Suprapubic skin (tissue), 4 donors: ENCODE data around the gene CDK4. TPM values are rescaled to one million over a fixed set of nuclear protein-coding genes. Genes with fewer than 3 reads are reported as not detected.

ENCODE experiments used
- DNase-seq, 2 donors: peaks; one replicate each; pipeline ENCODE4 v3.0.0-alpha.2; 2019; ENCODE audit warnings: low spot score in 2 of 2
- H3K27ac ChIP-seq: fragments of 200-600 bp; sonication (generic); one replicate; pipeline ENCODE4 v1.5.1; 2019
- H3K27me3 ChIP-seq: fragments of 200-600 bp; sonication (generic); one replicate; pipeline ENCODE4 v1.5.1; 2019
- H3K36me3 ChIP-seq: fragments of 200-600 bp; sonication (generic); one replicate; pipeline ENCODE4 v1.5.1; 2019
- H3K4me1 ChIP-seq: fragments of 200-600 bp; sonication (generic); one replicate; pipeline ENCODE4 v1.5.1; 2019
- H3K4me3 ChIP-seq: fragments of 200-600 bp; sonication (generic); one replicate; pipeline ENCODE4 v1.5.1; 2019; ENCODE audit warnings: mild to moderate bottlenecking
- H3K9me3 ChIP-seq: fragments of 200-600 bp; sonication (generic); one replicate; pipeline ENCODE4 v1.5.1; 2019
- EP300 ChIP-seq: sonication (generic); formaldehyde crosslinking; IDR thresholded peaks from one replicate; pipeline ENCODE4 v1.6.1; 2017; ENCODE audit warnings: antibody characterized with exemption
- POLR2A ChIP-seq, 2 donors: fragments of 450-650 bp; IDR thresholded peaks; one replicate each; pipeline ENCODE4 v1.6.1; 2017; ENCODE audit warnings: antibody characterized with exemption in 2 of 2, mild to moderate bottlenecking in 2 of 2, moderate library complexity in 2 of 2
- POLR2AphosphoS5 ChIP-seq, 3 donors: sonication (generic); formaldehyde crosslinking; IDR thresholded peaks; one replicate each; pipeline ENCODE4 v1.6.1; 2017; ENCODE audit warnings: antibody characterized with exemption in 3 of 3
- WGBS: methylation state at CpG from one replicate; pipeline ENCODE4 v1.1.5; 2018; 5-methylcytosine and 5-hydroxymethylcytosine counted together
- total RNA-seq, 4 donors: library from RNA; depleted of rRNA; stranded (reverse); fragments of >200 nt; gene quantifications; one replicate each; pipeline ENCODE4 v1.1.0, GENCODE V29; 2016
- TF ChIP-seq, protein P1 (sequence below), 2 donors: fragments of 200-600 bp in 1 of 2; fragments of 450-650 bp in 1 of 2; sonication (generic) in 1 of 2; IDR thresholded peaks; one replicate each; pipeline ENCODE4 v1.5.1; 2016 to 2019; ENCODE audit warnings: antibody characterized with exemption in 2 of 2, mild to moderate bottlenecking in 1 of 2, moderate library complexity in 1 of 2

Gene CDK4
- total RNA-seq, 4 donors from 2014 or later = 35.7 to 82.3 (median 47.0) TPM

- H3K4me1 ChIP-seq = peaks cover 27% of the 10 kb centered on the region
- H3K27ac ChIP-seq = no peak overlapping the region
- H3K9me3 ChIP-seq = no peaks in the 10 kb centered on the region
- no peaks in the 10 kb centered on the region for H3K36me3 ChIP-seq
- no peak for DNase-seq
- H3K4me3 ChIP-seq = no peak overlapping the region
- H3K27me3 ChIP-seq = peaks cover 43% of the 10 kb centered on the region
- no peak for TF ChIP-seq EP300
- TF ChIP-seq, protein P1, sequence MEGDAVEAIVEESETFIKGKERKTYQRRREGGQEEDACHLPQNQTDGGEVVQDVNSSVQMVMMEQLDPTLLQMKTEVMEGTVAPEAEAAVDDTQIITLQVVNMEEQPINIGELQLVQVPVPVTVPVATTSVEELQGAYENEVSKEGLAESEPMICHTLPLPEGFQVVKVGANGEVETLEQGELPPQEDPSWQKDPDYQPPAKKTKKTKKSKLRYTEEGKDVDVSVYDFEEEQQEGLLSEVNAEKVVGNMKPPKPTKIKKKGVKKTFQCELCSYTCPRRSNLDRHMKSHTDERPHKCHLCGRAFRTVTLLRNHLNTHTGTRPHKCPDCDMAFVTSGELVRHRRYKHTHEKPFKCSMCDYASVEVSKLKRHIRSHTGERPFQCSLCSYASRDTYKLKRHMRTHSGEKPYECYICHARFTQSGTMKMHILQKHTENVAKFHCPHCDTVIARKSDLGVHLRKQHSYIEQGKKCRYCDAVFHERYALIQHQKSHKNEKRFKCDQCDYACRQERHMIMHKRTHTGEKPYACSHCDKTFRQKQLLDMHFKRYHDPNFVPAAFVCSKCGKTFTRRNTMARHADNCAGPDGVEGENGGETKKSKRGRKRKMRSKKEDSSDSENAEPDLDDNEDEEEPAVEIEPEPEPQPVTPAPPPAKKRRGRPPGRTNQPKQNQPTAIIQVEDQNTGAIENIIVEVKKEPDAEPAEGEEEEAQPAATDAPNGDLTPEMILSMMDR (IDR thresholded peaks at IDR 0.05) = no peak
- TF ChIP-seq POLR2AphosphoS5 (IDR thresholded peaks at IDR 0.05) = no peak
- no peak for TF ChIP-seq POLR2A (IDR thresholded peaks at IDR 0.05)
- 70% methylated on average over 9 of the region's 11 CpGs for WGBS
Observed at GRCh38 chr12:57732726-57733593, 19.1 kb downstream of the CDK4 start.

DNA sequence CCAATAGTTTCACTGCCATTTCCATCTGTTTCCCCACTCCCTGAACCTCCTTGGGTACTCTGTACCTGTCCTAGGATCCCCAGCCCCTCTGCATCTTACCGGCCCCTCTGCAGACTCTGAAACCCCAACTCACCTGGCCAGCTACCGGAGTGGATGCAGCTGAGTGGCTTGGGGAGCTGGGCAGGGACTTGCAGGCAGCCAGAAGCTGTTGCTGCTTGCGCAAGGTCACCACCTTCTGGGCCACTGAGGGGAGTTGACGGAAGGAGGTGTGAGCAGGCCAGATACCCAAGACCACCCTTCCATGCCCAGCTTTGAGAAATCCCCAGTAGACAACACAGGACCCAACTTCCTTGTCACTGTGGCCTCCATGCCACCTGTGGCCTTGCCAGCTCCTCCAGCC lies 19.8 kb downstream of the CDK4 start:
- no peak overlapping the region for H3K27ac ChIP-seq
- peaks cover 26% of the 10 kb centered on the region for H3K4me1 ChIP-seq
- no peak overlapping the region for H3K4me3 ChIP-seq
- no peaks in the 10 kb centered on the region for H3K36me3 ChIP-seq
- H3K9me3 ChIP-seq = no peaks in the 10 kb centered on the region
- no peak for DNase-seq
- H3K27me3 ChIP-seq = peaks cover 36% of the 10 kb centered on the region
- TF ChIP-seq EP300 = no peak
- TF ChIP-seq, protein P1 (IDR thresholded peaks at IDR 0.05) = no peak
- no peak for TF ChIP-seq POLR2AphosphoS5 (IDR thresholded peaks at IDR 0.05)
- TF ChIP-seq POLR2A (IDR thresholded peaks at IDR 0.05) = no peak
- WGBS = 86% methylated on average over 4 of the region's 4 CpGs

GRCh38 chr12:57731411-57732080 lies 20.6 kb downstream of the CDK4 start:
- Histone ChIP-seq H3K4me3 (no peak overlapping the region), H3K4me1 (peaks cover 26% of the 10 kb centered on the region), H3K9me3 (no peaks in the 10 kb centered on the region), H3K27me3 (peaks cover 29% of the 10 kb centered on the region), H3K27ac (no peak overlapping the region), H3K36me3 (no peaks in the 10 kb centered on the region)
- no peak for DNase-seq
- TF ChIP-seq POLR2A (IDR thresholded peaks at IDR 0.05) (no peak), EP300 (no peak), POLR2AphosphoS5 (IDR thresholded peaks at IDR 0.05) (no peak)
- TF ChIP-seq, protein P1 (IDR thresholded peaks at IDR 0.05) = no peak
- 79% methylated on average over 18 of the region's 19 CpGs for WGBS

DNA sequence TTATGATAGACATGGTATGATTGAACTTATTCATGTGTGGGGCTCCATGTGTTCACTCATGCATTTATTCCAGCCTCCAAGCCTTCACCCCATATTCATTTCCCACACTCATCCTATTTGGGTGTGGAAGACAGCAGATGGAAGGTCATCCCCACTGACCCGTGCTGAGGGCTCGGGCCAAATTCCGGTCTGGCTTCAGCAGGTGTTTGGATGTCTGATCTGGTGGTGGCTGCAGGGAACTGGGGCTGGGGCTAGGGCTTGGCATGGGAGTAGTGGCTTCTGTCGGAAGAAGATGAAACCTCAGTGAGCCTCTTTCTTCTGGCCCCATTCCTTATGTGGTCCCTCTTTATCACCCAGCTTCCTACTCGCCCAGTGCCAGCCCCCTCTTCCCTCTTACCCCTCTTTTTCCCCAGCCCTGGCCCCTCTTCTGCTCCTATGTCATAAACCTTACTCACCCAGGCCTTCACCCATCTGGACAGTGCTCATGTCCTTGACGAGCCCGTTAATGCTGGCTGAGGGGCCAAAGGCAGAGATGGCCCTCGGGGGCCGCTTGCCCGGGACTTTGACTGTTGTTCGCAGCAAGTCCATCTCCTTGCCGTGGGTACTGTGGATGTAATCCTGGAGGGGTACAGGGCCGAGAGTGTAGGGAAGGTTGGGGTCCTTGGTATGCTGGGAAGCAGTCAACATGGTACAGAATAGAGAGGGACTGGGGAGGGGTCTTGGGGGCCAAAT lies 21.6 kb downstream of the CDK4 start:
- H3K27ac ChIP-seq = no peak overlapping the region
- H3K4me3 ChIP-seq = no peak overlapping the region
- TF ChIP-seq, protein P1 (IDR thresholded peaks at IDR 0.05) = no peak
- TF ChIP-seq POLR2AphosphoS5 (IDR thresholded peaks at IDR 0.05) (no peak), POLR2A (IDR thresholded peaks at IDR 0.05) (no peak), EP300 (no peak)
- DNase-seq = no peak
- no peaks in the 10 kb centered on the region for H3K9me3 ChIP-seq
- H3K36me3 ChIP-seq = no peaks in the 10 kb centered on the region
- H3K4me1 ChIP-seq = peaks cover 24% of the 10 kb centered on the region
- peaks cover 19% of the 10 kb centered on the region for H3K27me3 ChIP-seq
- 89% methylated on average over 13 of the region's 13 CpGs for WGBS
